T-cell (primary cell): ENCODE measurements around the gene CBFA2T2. TPM values are rescaled to one million over a fixed set of nuclear protein-coding genes. Genes with fewer than 3 reads are reported as not detected.

Experiments used
- ATAC-seq, 4 experiments: fragments of 200-7000 bp in 3 of 4; fragments of 150-1000 bp in 1 of 4; cut with Tn5 transposase; replicated peaks in 1 of 4; 1 replicate in 3 of 4; 2 replicates in 1 of 4; pipeline ENCODE4 v1.10.0; 2021; ENCODE audit warnings: moderate library complexity in 3 of 4, mild to moderate bottlenecking in 2 of 4, moderate number of reproducible peaks in 1 of 4
- CTCF ChIA-PET, 2 donors: fragments of 300-600 bp; sonication (Branson Sonifier 250); formaldehyde crosslinking; loops; one replicate each; lab custom pipeline; 2022; ENCODE audit warnings: antibody characterized with exemption in 2 of 2; lab: Charles Lee
- POLR2A ChIA-PET, 2 donors: fragments of 300-600 bp; sonication (Branson Sonifier 250); formaldehyde crosslinking; loops; one replicate each; lab custom pipeline; 2022; ENCODE audit warnings: antibody characterized with exemption in 2 of 2; lab: Charles Lee
- DNase-seq, 35 experiments: peaks; one replicate each; pipeline versions ENCODE4 v3.0.0 to v3.0.0-alpha.2; 2013 to 2023
- H3K27ac ChIP-seq: one replicate; pipeline ENCODE4 v1.5.1; 2013; ENCODE audit warnings: low read length
- H3K27me3 ChIP-seq, 2 experiments: replicated peaks in 1 of 2; 1 replicate in 1 of 2; 2 replicates in 1 of 2; pipeline versions ENCODE4 v1.6.1 to v1.7.0; 2013; ENCODE audit warnings: low read length in 1 of 2, mixed read lengths in 1 of 2; ENCODE audit not compliant: control insufficient read depth in 2 of 2, insufficient read depth in 2 of 2; ENCODE audit errors: extremely low read depth in 1 of 2
- H3K36me3 ChIP-seq, 2 donors: 1 replicate in 1 of 2; 2 replicates in 1 of 2; pipeline versions ENCODE4 v1.6.1 to v1.7.0; 2013; ENCODE audit warnings: low read length in 1 of 2; ENCODE audit not compliant: control insufficient read depth in 2 of 2, insufficient read depth in 1 of 2; ENCODE audit errors: extremely low read depth in 1 of 2
- H3K4me1 ChIP-seq, 2 experiments: 1 replicate in 1 of 2; 2 replicates in 1 of 2; pipeline versions ENCODE4 v1.6.1 to v1.7.0; 2013; ENCODE audit warnings: low read length in 2 of 2, mixed read lengths in 1 of 2; ENCODE audit not compliant: insufficient read depth in 2 of 2, control insufficient read depth in 1 of 2; ENCODE audit errors: extremely low read depth in 1 of 2
- H3K4me3 ChIP-seq, 2 donors: 1 replicate in 1 of 2; 2 replicates in 1 of 2; pipeline versions ENCODE4 v1.5.1 to v1.7.0; 2013; ENCODE audit warnings: mild to moderate bottlenecking in 2 of 2, low read length in 1 of 2, moderate library complexity in 1 of 2; ENCODE audit not compliant: control insufficient read depth in 1 of 2; ENCODE audit errors: extremely low read depth in 1 of 2
- H3K9me3 ChIP-seq: 2 replicates; pipeline ENCODE4 v1.7.0; 2013
- H3K27ac Mint-ChIP-seq, 2 donors: one replicate each; pipeline ENCODE4 v1.8.0; 2020 to 2021; ENCODE audit warnings: mild to moderate bottlenecking in 2 of 2, mixed read lengths in 2 of 2
- H3K27me3 Mint-ChIP-seq, 2 donors: one replicate each; pipeline ENCODE4 v1.8.0; 2021 to 2022; ENCODE audit warnings: mixed read lengths in 2 of 2
- H3K36me3 Mint-ChIP-seq: one replicate; pipeline ENCODE4 v1.8.0; 2021; ENCODE audit warnings: mixed read lengths
- H3K4me1 Mint-ChIP-seq, 3 donors: one replicate each; pipeline ENCODE4 v1.8.0; 2020 to 2022; ENCODE audit warnings: mixed read lengths in 3 of 3, mild to moderate bottlenecking in 1 of 3
- H3K4me3 Mint-ChIP-seq, 3 donors: one replicate each; pipeline ENCODE4 v1.8.0; 2020 to 2022; ENCODE audit warnings: mild to moderate bottlenecking in 3 of 3, mixed read lengths in 3 of 3, moderate library complexity in 3 of 3
- H3K9me3 Mint-ChIP-seq, 3 donors: one replicate each; pipeline ENCODE4 v1.8.0; 2020 to 2022; ENCODE audit warnings: mixed read lengths in 3 of 3
- WGBS: methylation state at CpG from one replicate; pipeline ENCODE4 v1.1.5; 2013; ENCODE audit warnings: missing lambda C conversion rate; ENCODE audit not compliant: insufficient coverage; 5-methylcytosine and 5-hydroxymethylcytosine counted together
- total RNA-seq, 35 experiments: library from RNA in 6 of 35; stranded (reverse) in 6 of 35; fragments of 120-200 nt in 1 of 35; gene quantifications; one replicate each; pipeline versions ENCODE4 v1.2.1 to v1.2.4 and lab custom pipeline; 2013 to 2026

CBFA2T2 gene
- total RNA-seq, 5 donors from 2014 or later (not counting 1 experiment from before 2014, with no cell fraction given): 25.2 to 34.2 (median 31.0) TPM

DNA sequence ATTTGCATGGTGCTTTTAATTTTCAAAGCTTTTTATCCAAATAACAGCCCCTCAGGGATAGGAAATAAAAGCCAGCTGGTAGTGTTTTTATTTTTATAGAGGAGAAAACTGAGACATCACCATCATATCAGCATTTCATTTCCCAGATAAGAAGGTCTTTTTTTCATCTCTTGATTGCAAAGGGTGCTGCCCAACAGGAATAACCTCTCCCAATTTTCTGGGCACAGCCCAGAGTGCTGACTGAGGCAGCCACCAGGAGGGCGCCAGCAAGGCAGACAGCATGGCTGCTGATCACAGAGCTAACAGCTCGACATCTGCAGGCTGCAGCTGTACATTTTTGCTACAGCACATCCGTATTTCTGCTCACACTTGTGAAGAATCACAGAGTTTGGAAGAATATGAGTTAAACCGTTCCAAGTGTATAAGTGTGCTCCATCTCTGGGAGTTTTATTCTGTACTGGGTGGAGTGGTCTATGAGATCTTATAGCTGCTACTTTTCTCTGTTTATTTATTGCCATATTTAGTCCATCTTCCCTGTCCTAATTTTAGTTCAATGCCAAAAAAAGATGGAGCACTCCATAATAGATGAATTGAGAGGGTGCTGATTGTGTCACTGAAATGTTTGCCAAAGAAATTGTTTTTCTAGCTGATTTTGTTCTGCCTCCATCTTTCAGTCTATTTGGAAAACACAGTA, 86.7 kb downstream of the CBFA2T2 start:
- Histone ChIP-seq H3K36me3 (no peaks in the 10 kb centered on the region), H3K4me3 (no peak overlapping the region), H3K9me3 (no peaks in the 10 kb centered on the region), H3K4me1 (no peaks in the 10 kb centered on the region), H3K27ac (no peak overlapping the region), H3K27me3 (no peaks in the 10 kb centered on the region)
- CTCF ChIA-PET: no interaction called here
- POLR2A ChIA-PET: interaction anchor here in 1 of 2 donors (0.6 kb wide), 1 partner anchor 190 kb away, joined by 3 read pairs; no protein-coding TSS in a partner anchor
- H3K27ac Mint-ChIP-seq: no peak overlapping the region
- H3K9me3 Mint-ChIP-seq: no peaks in the 10 kb centered on the region
- 80% methylated on average over 2 of the region's 4 CpGs for WGBS
- peaks cover 15 to 24% (median 23%) of the 10 kb centered on the region in 3 donors for H3K4me1 Mint-ChIP-seq
- no peak for ATAC-seq
- H3K4me3 Mint-ChIP-seq: no peak overlapping the region
- H3K36me3 Mint-ChIP-seq: peaks cover 10% of the 10 kb centered on the region
- no peaks in the 10 kb centered on the region for H3K27me3 Mint-ChIP-seq
- DNase-seq: no peak

DNA sequence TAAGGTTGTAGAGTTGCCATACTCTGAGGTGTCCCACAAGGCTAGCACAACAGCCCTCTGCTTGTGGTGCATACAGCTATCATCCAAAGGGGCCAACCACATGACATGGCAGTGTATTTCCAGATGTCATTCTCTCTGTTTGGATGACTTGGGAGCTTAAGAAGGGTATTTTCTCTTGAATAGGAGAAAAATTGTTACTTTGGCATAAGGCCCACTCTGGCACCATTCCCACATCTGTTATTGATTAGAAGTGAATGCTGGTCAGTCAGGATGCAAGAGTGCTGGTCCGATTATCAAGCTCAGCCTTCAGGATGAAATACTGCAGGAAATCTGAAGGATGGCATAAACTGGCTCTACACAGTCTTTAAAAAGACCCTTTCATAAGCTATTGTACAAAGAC, 88.6 kb downstream of the CBFA2T2 start:
- no peaks in the 10 kb centered on the region for H3K4me1 ChIP-seq
- DNase-seq (no peak), ATAC-seq (no peak)
- H3K27ac ChIP-seq: no peak overlapping the region
- H3K4me3 ChIP-seq: no peak overlapping the region
- no CpG with 5 or more reads among the region's 1 CpG for WGBS
- CTCF ChIA-PET: interaction anchor here in 1 of 2 donors (0.6 kb wide), 1 partner anchor 61 kb away, joined by 4 read pairs; no protein-coding TSS in a partner anchor
- H3K27me3 Mint-ChIP-seq: no peaks in the 10 kb centered on the region
- no peaks in the 10 kb centered on the region for H3K9me3 Mint-ChIP-seq
- no peaks in the 10 kb centered on the region for H3K27me3 ChIP-seq
- peaks cover 14 to 31% (median 15%) of the 10 kb centered on the region in 3 donors for H3K4me1 Mint-ChIP-seq
- no peak overlapping the region for H3K27ac Mint-ChIP-seq
- POLR2A ChIA-PET: no interaction called here
- peaks cover 19% of the 10 kb centered on the region for H3K36me3 Mint-ChIP-seq
- no peaks in the 10 kb centered on the region for H3K9me3 ChIP-seq
- H3K36me3 ChIP-seq: no peaks in the 10 kb centered on the region
- H3K4me3 Mint-ChIP-seq: no peak overlapping the region

DNA sequence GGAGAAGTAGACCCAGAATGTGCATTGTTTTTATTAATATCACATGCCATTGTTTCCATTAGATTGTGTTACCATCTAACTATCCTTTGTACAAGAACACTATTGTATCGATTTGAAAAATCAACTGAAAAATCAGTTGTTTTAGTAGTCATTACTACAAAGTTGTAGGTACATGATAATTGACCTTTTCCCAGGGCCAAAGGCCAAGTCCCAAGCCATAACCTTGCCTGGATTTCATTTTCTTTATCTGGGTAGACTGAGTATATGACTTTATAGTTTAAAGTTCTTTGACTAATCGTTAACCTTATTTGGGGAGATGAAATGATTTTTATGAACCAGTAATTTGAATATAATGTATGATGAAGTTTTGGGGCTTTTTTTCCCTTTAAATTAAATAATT, 93.2 kb downstream of the CBFA2T2 start:
- Mint-ChIP-seq H3K9me3 (no peaks in the 10 kb centered on the region), H3K4me1 (peaks cover 9 to 15% (median 11%) of the 10 kb centered on the region in 3 donors), H3K36me3 (peaks cover 14% of the 10 kb centered on the region), H3K27me3 (no peaks in the 10 kb centered on the region), H3K27ac (no peak overlapping the region), H3K4me3 (no peak overlapping the region)
- no peaks in the 10 kb centered on the region for H3K9me3 ChIP-seq
- WGBS: no CpG with 5 or more reads among the region's 2 CpGs
- ChIA-PET CTCF (no interaction called here), POLR2A (no interaction called here)
- H3K36me3 ChIP-seq: no peaks in the 10 kb centered on the region
- H3K4me3 ChIP-seq: no peak overlapping the region
- DNase-seq (no peak), ATAC-seq (no peak)
- no peaks in the 10 kb centered on the region for H3K27me3 ChIP-seq
- no peak overlapping the region for H3K27ac ChIP-seq
- no peaks in the 10 kb centered on the region for H3K4me1 ChIP-seq

DNA sequence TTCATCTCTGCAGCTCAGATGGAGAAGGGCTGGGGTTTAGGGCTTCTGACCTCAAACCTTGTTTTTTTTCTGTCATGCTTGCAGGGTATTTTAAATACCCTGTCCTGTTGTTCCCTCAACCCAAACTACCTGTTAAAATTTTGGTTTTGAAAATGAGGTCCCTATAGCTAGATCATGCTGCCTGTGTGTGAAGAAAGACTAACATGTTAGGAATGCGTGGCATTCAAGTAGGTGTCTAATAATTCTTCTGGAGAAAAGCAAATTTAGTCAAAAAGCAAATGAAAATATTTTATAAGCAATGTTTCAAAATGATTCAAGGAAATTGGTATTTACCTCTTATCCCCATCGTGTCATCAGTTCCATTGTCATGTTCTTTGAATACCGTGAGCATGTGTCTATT, 95.1 kb downstream of the CBFA2T2 start:
- H3K4me3 ChIP-seq: no peak overlapping the region
- CTCF ChIA-PET: no interaction called here
- no CpG with 5 or more reads among the region's 3 CpGs for WGBS
- no peaks in the 10 kb centered on the region for H3K4me1 ChIP-seq
- H3K27me3 ChIP-seq: no peaks in the 10 kb centered on the region
- no peak overlapping the region for H3K4me3 Mint-ChIP-seq
- H3K27ac ChIP-seq: no peak overlapping the region
- H3K4me1 Mint-ChIP-seq: peaks cover 9 to 18% (median 11%) of the 10 kb centered on the region in 3 donors
- H3K9me3 Mint-ChIP-seq: no peaks in the 10 kb centered on the region
- no peak for ATAC-seq
- POLR2A ChIA-PET: no interaction called here
- no peaks in the 10 kb centered on the region for H3K36me3 ChIP-seq
- no peak overlapping the region for H3K27ac Mint-ChIP-seq
- no peaks in the 10 kb centered on the region for H3K9me3 ChIP-seq
- DNase-seq: no peak
- H3K36me3 Mint-ChIP-seq: peaks cover 14% of the 10 kb centered on the region
- no peaks in the 10 kb centered on the region for H3K27me3 Mint-ChIP-seq

DNA sequence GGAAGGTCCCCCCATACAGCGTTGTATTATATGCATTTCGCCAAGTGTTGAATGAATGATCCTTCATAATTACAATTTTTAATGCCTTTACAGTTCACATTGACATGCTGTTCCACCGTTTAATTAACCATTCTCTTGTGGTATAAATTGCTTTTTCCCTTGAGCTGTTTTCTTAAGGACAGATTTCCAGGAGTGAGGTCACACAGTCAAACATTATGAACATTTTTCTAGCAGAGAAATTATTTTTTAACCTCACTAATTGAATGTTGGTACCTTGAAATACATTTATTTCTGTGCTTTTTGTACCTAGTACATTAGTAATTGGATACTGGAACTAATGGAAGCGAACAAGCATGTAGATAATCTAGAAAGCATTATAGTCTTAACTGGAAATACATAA, 95.5 kb downstream of the CBFA2T2 start:
- Histone ChIP-seq H3K27ac (no peak overlapping the region), H3K9me3 (no peaks in the 10 kb centered on the region), H3K27me3 (no peaks in the 10 kb centered on the region), H3K4me3 (no peak overlapping the region), H3K36me3 (no peaks in the 10 kb centered on the region), H3K4me1 (no peaks in the 10 kb centered on the region)
- H3K36me3 Mint-ChIP-seq: peaks cover 14% of the 10 kb centered on the region
- POLR2A ChIA-PET: interaction anchor here in 1 of 2 donors (0.6 kb wide), 1 partner anchor 13 kb away, joined by 3 read pairs; no protein-coding TSS in a partner anchor
- CTCF ChIA-PET: no interaction called here
- H3K4me1 Mint-ChIP-seq: peaks cover 9 to 18% (median 11%) of the 10 kb centered on the region in 3 donors
- H3K27me3 Mint-ChIP-seq: no peaks in the 10 kb centered on the region
- no CpG with 5 or more reads among the region's 4 CpGs for WGBS
- H3K4me3 Mint-ChIP-seq: no peak overlapping the region
- H3K27ac Mint-ChIP-seq: no peak overlapping the region
- no peak for ATAC-seq
- no peaks in the 10 kb centered on the region for H3K9me3 Mint-ChIP-seq
- no peak for DNase-seq

DNA sequence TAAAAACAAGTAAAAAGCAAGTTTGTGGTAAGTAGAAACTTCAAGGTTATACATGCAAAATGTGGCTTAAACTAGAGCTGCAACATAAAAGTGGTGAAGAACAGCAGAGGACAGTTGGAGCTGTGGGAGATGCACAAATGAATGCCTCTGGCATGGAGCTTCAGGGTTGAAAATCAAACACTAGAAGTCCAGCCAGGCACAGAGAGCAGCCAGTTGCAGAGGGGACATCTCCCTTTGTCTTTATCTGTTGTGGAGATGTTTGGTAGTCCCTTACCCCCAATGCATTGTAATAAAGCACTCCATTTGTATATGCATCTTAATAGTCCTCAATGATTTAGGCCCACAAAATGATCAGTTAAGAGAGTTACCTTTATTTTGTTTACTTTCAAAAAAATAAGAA, 99.2 kb downstream of the CBFA2T2 start:
- Mint-ChIP-seq H3K27ac (no peak overlapping the region), H3K36me3 (no peaks in the 10 kb centered on the region), H3K4me1 (peaks cover 4 to 13% (median 10%) of the 10 kb centered on the region in 3 donors), H3K27me3 (no peaks in the 10 kb centered on the region), H3K9me3 (no peaks in the 10 kb centered on the region), H3K4me3 (no peak overlapping the region)
- ATAC-seq: no peak
- H3K27me3 ChIP-seq: no peaks in the 10 kb centered on the region
- POLR2A ChIA-PET: interaction anchor here in 1 of 2 donors (0.7 kb wide), 1 partner anchor 62 kb away, joined by 4 read pairs; no protein-coding TSS in a partner anchor
- no peaks in the 10 kb centered on the region for H3K36me3 ChIP-seq
- CTCF ChIA-PET: no interaction called here
- H3K9me3 ChIP-seq: no peaks in the 10 kb centered on the region
- no peak for DNase-seq
- peaks cover 0 to 3% of the 10 kb centered on the region in 2 experiments for H3K4me1 ChIP-seq
- no peak overlapping the region for H3K4me3 ChIP-seq
- H3K27ac ChIP-seq: no peak overlapping the region
